ENCODE data around the gene NUAK1.
"Not testable (repeated sequence)": the region's sequence is repeated elsewhere in the genome, so short reads cannot be mapped to it uniquely, and the experiment has no call there.

Gene NUAK1

DNA sequence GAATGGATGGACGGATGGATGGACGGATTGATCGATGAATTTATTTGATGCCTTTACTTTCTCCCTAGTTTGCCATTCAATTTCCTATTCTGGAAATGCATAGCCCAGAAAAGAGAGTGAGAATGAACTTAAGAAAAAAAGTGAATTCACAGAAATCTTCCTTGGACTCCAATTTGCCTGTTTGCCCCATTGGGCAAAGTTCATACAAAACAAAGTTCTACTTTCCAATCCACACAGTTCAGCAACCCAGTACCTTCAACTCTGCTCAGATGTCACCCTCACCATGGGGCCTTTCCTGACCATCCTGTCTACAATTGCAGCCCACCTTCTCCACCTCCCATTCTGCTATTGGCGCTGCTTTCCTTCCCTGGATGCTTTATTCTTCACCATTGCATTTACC is 8.2 kb upstream of the NUAK1 start:
- no peak for DNase-seq (ENCODE audit: low spot score)

GRCh38 chr12:106145539-106146447 is 7.0 kb upstream of the NUAK1 start:
- DNase-seq (ENCODE audit: low spot score): no peak

- DNase-seq (ENCODE audit: low spot score): peak; percentile 70
Measured at GRCh38 chr12:106144847-106145246, 6.1 kb upstream of the NUAK1 start.

DNA sequence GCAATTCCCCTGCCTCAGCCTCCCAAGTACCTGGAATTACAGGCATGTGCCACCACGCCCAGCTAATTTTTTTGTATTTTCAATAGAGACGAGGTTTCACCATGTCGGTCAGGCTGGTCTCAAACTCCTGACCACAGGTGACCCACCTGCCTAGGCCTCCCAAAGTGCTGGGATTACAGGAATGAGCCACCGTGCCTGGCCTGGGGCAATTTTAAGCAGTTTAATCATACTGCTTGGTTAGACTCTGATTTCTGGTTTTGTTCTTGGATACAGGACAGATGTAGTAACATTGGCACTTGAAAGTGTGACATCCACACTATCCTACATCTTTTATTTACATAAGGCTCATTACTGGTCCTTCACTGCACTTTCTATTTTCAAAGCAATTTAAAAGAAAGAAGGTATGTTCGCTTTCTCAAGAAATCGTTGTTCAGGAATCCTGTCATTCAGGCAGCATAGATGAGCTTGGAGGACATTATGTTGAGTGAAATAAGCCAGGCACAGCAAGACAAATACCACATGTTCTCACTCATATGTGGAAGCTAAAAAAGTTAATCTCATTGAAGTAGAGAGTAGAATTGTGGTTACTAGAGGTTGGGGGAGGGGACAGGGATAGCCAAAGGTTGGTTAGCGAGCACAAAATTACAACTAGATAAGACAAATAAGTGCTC is 4.0 kb upstream of the NUAK1 start:
- no peak for DNase-seq (ENCODE audit: low spot score)

GRCh38 chr12:106141920-106142319 is 3.2 kb upstream of the NUAK1 start:
- DNase-seq (ENCODE audit: low spot score): not testable (repeated sequence)

DNA sequence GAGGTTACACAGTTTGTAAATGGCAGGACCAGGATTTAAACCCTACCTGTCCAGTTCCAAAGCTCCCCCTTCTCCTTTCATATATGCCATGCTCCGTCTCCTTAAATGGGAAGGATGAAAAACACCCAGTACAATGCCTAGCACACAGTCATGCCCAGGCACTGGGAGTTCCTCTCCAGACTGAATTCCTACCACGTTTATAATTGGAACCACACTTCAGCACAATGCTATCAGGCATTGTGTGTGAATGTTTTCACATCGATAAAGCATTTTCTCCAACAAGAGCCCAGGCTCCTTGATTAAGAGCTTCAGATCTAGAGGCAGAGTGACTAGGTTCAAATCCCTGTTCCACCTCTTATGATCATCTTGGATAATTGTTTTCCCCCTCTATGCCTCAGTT is 2.7 kb upstream of the NUAK1 start:
- no peak for DNase-seq (ENCODE audit: low spot score)

DNA sequence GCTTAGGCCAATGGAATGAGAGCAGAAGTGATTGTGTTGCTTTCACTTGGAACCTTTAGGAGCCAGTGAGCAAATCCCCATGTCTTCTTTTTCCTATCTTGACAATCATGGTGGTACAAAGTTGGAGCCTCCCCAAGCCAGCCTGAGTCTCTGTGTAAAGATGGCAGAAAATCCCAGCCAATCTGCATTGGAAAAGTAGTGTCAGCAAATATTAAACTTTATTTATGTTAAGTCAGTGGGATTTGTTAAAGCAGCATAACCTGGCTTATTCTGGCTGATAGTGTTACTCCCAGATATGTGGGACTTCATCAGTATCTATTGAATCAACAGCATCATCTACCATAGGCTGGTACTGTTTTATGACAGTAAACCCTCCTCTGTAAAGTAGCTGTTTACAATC is 2.2 kb upstream of the NUAK1 start:
- no peak for DNase-seq (ENCODE audit: low spot score)

GRCh38 chr12:106140223-106140986 is 1.7 kb upstream of the NUAK1 start:
- no peak for DNase-seq (ENCODE audit: low spot score)

- peak; percentile 78 for DNase-seq (ENCODE audit: low spot score)
Measured at GRCh38 chr12:106139422-106140171, 843 bp upstream of the NUAK1 start.

- peak; percentile 33 for DNase-seq (ENCODE audit: low spot score)
Measured at GRCh38 chr12:106138357-106138632, 459 bp downstream of the NUAK1 start.

- DNase-seq (ENCODE audit: low spot score): peak; percentile 36
Measured at GRCh38 chr12:106137530-106138356, 1.0 kb downstream of the NUAK1 start.

GRCh38 chr12:106136263-106136662 is 2.5 kb downstream of the NUAK1 start:
- peak; percentile 71 for DNase-seq (ENCODE audit: low spot score)

- DNase-seq (ENCODE audit: low spot score): no peak
Measured at GRCh38 chr12:106135781-106136180, 3.0 kb downstream of the NUAK1 start.

DNA sequence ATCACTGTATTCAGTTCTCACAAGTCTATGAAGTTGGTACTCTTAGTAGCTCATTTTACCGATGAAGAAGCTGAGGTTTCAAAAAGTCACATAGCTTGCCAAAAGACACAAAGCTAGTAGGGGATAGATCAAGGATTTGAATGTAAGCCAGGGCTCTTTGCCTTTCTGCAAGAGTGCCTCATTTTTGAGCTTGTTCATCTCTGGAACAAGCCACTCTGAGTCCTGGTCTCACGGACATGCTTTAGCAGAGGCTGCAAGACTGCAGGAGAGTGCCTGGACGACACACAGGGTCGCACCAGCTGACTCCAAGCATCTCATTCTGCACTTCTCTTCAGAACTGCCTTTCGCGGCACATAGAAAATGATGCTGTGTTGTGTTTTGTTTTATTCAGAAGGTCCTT is 3.7 kb downstream of the NUAK1 start:
- DNase-seq (ENCODE audit: low spot score): no peak

GRCh38 chr12:106134294-106134949 is 4.3 kb downstream of the NUAK1 start:
- DNase-seq (ENCODE audit: low spot score): no peak

- DNase-seq (ENCODE audit: low spot score): peak; percentile 36
Measured at GRCh38 chr12:106133136-106134087, 5.3 kb downstream of the NUAK1 start.

- DNase-seq (ENCODE audit: low spot score): no peak
Measured at GRCh38 chr12:106132175-106133135, 6.3 kb downstream of the NUAK1 start.

GRCh38 chr12:106131676-106132075 is 7.1 kb downstream of the NUAK1 start:
- DNase-seq (ENCODE audit: low spot score): no peak

All from hepatic stellate cell (primary cell).